Measurements from ENCODE around the gene IRF9. TPM values are rescaled to one million over a fixed set of nuclear protein-coding genes. Genes with fewer than 3 reads are reported as not detected.

The IRF9 gene
- total and polyA plus RNA-seq, 2 of the 13 experiments (the other 11 are each of a cell fraction or from before 2014, with no cell fraction given): 14.9 to 49.7 TPM

- TF ChIP-seq ATRX (CRISPR knock-in tag; IDR thresholded peaks at IDR 0.05; ENCODE audit: borderline replicate concordance): no peak
- TF ChIP-seq MLXIP (CRISPR knock-in tag; IDR thresholded peaks at IDR 0.05; ENCODE audit: borderline replicate concordance): peak; percentile 70; the same call in 1 of the 2 replicates
- TF ChIP-seq TIGD3 (CRISPR knock-in tag; IDR thresholded peaks at IDR 0.05; ENCODE audit: borderline replicate concordance): peak; percentile 81
- TF ChIP-seq SYNCRIP (IDR thresholded peaks at IDR 0.05; ENCODE audit: insufficient read depth, low read depth, low read length): no peak
- peak; percentile 99; the same call in 1 of the 2 replicates for TF ChIP-seq SP140L (CRISPR knock-in tag; IDR thresholded peaks at IDR 0.05; ENCODE audit: borderline replicate concordance)
- TF ChIP-seq ZFP62 (CRISPR knock-in tag; IDR thresholded peaks at IDR 0.05): peak; percentile 61; the same call in 1 of the 2 replicates
- no peak for TF ChIP-seq NR2F2 (IDR thresholded peaks at IDR 0.05; ENCODE audit: borderline replicate concordance, low read depth)
- TF ChIP-seq POGZ (CRISPR knock-in tag; IDR thresholded peaks at IDR 0.05): peak; percentile 99
- TF ChIP-seq SOX5 (CRISPR knock-in tag; IDR thresholded peaks at IDR 0.05; ENCODE audit: borderline replicate concordance): peak; percentile 85
- TF ChIP-seq BRD4 (CRISPR knock-in tag; IDR thresholded peaks at IDR 0.05): peak; percentile 95
- peak; percentile 99 for TF ChIP-seq TGIF2 (CRISPR knock-in tag; IDR thresholded peaks at IDR 0.05)
- peak; percentile 98 for TF ChIP-seq HIVEP1 (CRISPR knock-in tag; IDR thresholded peaks at IDR 0.05)
- peak; percentile 82 for TF ChIP-seq TBX3 (IDR thresholded peaks at IDR 0.05; ENCODE audit: borderline replicate concordance)
- TF ChIP-seq ZNF326 (CRISPR knock-in tag; IDR thresholded peaks at IDR 0.05; ENCODE audit: borderline replicate concordance): no peak
- TF ChIP-seq ARNTL (CRISPR knock-in tag; IDR thresholded peaks at IDR 0.05): peak; percentile 97
- TF ChIP-seq ZNF34 (CRISPR knock-in tag; IDR thresholded peaks at IDR 0.05; ENCODE audit: borderline replicate concordance): peak; percentile 99; the same call in 1 of the 2 replicates
- TF ChIP-seq ATF6 (CRISPR knock-in tag; conservative IDR thresholded peaks at IDR 0.05): peak; percentile 97; the same call in 1 of the 2 replicates
- TF ChIP-seq ZNF263 (CRISPR knock-in tag; IDR thresholded peaks at IDR 0.05): peak; percentile 74
- peak; percentile 29; the same call in 1 of the 2 replicates for TF ChIP-seq DDIT3 (CRISPR knock-in tag; IDR thresholded peaks at IDR 0.05)
- TF ChIP-seq ZNF776 (CRISPR knock-in tag; IDR thresholded peaks at IDR 0.05): peak; percentile 99
- peak; percentile 98 for TF ChIP-seq ZNF550 (CRISPR knock-in tag; IDR thresholded peaks at IDR 0.05; ENCODE audit: borderline replicate concordance)
- TF ChIP-seq ZNF879 (CRISPR knock-in tag; IDR thresholded peaks at IDR 0.05): peak; percentile 65
- peak; percentile 94 for TF ChIP-seq NFKB2 (CRISPR knock-in tag; IDR thresholded peaks at IDR 0.05; ENCODE audit: borderline replicate concordance)
- peak; percentile 25; the same call in 1 of the 2 replicates for TF ChIP-seq ZBTB1 (CRISPR knock-in tag; IDR thresholded peaks at IDR 0.05; ENCODE audit: borderline replicate concordance)
Measured at GRCh38 chr14:24188251-24189058, 27.4 kb downstream of the IRF9 start, which contains the start of gene IPO4 (continued).

Measured in HepG2 (cell line).